GM12872 (cell line): Measurements from ENCODE around the gene CBX8.

Experiments used
- TF ChIP-seq, protein P1 (sequence below): IDR thresholded peaks from 3 replicates; pipeline ENCODE4 v1.5.1; 2011; ENCODE audit warnings: low read depth, mild to moderate bottlenecking, low read length, moderate library complexity; ENCODE audit not compliant: insufficient read depth

Gene CBX8

GRCh38 chr17:79769570-79770506, 27.0 kb downstream of the CBX8 start:
- TF ChIP-seq, protein P1, sequence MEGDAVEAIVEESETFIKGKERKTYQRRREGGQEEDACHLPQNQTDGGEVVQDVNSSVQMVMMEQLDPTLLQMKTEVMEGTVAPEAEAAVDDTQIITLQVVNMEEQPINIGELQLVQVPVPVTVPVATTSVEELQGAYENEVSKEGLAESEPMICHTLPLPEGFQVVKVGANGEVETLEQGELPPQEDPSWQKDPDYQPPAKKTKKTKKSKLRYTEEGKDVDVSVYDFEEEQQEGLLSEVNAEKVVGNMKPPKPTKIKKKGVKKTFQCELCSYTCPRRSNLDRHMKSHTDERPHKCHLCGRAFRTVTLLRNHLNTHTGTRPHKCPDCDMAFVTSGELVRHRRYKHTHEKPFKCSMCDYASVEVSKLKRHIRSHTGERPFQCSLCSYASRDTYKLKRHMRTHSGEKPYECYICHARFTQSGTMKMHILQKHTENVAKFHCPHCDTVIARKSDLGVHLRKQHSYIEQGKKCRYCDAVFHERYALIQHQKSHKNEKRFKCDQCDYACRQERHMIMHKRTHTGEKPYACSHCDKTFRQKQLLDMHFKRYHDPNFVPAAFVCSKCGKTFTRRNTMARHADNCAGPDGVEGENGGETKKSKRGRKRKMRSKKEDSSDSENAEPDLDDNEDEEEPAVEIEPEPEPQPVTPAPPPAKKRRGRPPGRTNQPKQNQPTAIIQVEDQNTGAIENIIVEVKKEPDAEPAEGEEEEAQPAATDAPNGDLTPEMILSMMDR, result no peak

GRCh38 chr17:79765708-79766107, 31.2 kb downstream of the CBX8 start:
- TF ChIP-seq, protein P1, result no peak

DNA sequence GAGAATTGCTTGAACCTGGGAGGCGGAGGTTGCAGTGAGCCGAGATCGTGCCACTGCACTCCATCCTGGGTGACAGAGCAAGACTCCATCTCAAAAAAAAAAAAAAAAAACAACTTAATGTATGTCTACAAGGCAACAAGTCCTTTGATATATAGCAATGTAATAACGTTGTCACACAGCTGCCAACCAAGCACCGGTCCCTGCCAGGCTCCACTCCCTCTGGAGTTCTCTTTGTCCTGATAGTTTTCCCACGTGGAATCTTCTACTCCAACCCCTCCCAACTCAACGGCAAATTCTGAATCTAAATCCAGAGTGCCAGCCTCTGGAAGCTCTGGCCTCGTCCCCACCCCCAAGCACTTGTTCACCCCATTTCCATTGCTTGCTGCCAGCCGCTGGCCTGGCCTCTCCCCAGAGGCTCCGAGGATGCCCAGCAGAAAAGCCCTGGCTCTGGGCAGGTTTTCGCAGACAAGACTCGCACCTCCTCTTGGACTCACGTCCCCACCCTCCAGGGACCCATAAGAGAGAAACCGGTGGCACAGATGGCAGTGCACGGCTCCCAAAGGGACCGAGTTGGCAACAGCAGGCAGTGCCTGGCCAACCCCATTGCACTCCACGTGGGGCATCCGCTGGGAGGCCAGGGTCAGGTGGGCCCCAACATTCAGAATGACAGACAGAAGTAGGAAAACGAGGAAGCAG, 34.8 kb downstream of the CBX8 start:
- TF ChIP-seq, protein P1, result no peak

GRCh38 chr17:79760197-79760906, 36.5 kb downstream of the CBX8 start:
- TF ChIP-seq, protein P1, result no peak

GRCh38 chr17:79758271-79758670, 38.6 kb downstream of the CBX8 start:
- TF ChIP-seq, protein P1, result no peak

DNA sequence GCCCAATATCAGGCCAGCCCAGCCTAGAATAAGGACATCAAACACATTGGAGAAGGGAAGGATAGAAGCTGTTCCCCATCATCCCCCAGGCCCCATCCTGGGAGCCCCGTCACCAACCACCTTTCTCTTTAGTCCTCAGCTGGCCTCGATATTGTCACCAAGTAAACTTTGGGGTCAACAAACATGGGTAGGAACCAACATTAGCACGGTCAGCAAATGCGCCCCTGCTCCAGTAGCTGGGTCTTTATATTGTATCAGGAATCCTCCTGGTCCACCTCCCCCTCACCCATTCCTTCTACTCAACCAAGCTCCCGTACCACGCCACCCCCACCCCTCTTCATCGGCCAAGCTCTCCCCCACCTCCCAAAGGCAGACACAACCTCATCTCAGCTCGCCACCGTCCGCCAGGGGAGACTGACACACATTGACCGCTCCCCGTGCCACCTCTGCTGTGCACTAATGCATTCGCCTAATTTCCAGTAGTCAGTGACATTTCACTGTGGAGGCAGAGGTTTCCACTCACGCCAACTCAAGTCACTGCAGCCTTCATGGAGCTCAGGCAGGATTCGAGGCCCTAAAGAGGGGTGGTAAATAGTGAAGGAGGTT, 39.6 kb downstream of the CBX8 start:
- TF ChIP-seq, protein P1, result no peak
